HG03378 (cell line): ENCODE data around the gene MSANTD7.
"Not testable (repeated sequence)": the region's sequence is repeated elsewhere in the genome, so short reads cannot be mapped to it uniquely, and the experiment has no call there.

ENCODE experiments used
- ATAC-seq: cut with Tn5 transposase; IDR thresholded peaks from one replicate; pipeline ENCODE4 v1.9.1; 2021; ENCODE audit warnings: mild to moderate bottlenecking, moderate library complexity; ENCODE audit not compliant: unreplicated experiment

The MSANTD7 gene

DNA sequence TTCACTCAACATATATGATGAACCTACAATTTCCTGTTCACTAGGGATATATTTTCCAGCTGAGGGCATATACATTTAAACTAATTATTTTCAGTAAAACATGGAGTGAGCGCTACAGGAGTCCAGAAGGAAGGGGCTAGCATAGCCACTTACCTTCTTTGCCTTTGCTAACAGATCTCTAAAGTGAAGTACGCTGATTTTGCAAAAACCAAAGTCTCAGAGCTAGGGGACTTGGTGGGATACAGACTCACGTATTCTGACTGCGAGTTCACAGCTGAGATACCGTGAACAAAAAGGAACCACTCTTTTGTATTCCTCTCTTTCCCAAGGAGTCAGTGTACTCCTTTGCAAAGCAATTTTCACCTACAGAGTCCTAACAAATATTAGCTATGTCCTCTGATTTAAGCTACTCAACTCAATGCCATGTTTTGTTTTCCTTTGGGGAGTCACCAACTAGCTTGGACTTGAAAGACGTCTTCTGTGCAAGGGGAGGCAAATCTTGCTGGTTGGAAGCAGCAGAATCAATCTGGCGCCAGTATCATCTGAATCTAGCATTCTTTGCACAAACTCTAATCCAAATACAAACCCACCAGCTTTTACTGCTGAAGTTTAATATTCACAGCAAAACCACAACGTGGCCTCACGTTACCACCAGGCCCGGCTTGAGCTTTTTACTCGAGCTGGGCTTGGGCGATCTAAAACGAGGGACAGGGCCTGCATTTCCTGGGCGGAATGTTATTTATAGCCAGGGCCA lies 926 bp upstream of the MSANTD7 start:
- no peak for ATAC-seq

DNA sequence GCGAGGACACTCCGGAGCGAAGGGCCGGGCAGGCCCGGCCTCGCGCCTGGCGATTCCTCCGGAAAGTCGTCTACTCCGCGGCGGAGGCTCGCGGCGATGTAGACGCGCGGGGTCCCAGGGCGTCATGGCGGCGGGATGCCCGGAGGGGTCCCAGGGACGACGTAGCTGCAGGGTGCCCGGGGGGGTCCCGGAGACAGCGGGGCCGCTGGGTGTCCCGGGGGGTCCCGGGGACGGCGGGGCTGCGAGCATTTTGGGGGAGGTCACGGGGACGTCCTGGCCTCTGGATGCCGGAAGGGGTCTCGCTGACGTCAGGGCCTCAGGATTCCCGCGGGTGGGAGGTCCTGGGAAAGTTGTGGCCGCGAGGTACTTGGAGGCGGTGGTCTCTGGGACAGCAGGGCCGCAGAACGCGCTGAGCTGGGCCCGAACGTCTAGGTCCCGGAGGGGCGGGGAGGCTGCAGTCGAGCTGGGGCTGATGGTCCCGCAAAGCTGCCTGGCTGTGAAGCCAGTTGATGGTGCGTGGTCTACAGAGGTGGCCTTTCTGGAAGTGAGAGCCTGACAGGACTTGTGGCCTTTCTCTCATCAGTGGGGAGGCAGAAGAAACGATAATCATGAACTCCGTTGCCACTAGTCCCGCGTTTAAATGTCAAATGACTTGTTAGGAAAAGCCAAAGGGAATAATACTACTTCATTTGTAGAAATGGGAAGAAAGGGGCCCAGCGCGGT lies 637 bp downstream of the MSANTD7 start:
- no peak for ATAC-seq

DNA sequence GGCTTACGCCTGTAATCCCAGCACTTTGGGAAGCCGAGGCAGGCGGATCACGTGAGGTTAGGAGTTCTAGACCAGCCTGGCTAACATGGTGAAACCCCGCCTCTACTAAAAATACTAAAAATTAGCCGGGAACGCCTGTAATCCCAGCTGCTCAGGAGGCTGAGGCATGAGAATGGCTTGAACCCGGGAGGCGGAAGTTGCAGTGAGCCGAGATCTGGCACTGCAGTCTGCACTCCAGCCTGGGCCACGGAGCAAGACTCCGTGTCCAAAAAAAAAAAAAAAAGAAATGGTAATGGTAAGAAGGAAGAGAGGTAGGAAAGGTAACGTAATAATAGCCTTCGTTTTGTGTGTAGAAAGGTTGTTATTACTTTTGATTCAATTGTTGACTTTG lies 1.2 kb downstream of the MSANTD7 start:
- no peak for ATAC-seq

DNA sequence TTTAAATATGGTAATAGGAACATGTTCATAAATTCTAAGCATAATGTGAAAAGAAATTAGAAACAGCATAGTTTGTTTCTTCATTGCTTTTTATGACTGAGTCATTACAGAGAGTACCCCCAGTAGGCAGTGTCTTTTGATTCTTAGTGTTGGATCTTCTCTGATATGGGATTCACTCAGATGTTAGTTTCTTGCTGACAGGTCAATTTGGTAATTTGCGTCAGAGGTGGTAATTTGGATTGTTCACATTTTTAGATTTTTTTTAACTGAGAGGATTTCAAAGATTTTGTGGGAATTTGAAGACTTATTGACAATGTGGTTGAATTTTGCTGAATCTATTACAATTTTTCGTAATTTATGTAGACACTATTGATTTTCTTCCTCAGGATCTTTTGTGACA lies 2.1 kb downstream of the MSANTD7 start:
- ATAC-seq: no peak

DNA sequence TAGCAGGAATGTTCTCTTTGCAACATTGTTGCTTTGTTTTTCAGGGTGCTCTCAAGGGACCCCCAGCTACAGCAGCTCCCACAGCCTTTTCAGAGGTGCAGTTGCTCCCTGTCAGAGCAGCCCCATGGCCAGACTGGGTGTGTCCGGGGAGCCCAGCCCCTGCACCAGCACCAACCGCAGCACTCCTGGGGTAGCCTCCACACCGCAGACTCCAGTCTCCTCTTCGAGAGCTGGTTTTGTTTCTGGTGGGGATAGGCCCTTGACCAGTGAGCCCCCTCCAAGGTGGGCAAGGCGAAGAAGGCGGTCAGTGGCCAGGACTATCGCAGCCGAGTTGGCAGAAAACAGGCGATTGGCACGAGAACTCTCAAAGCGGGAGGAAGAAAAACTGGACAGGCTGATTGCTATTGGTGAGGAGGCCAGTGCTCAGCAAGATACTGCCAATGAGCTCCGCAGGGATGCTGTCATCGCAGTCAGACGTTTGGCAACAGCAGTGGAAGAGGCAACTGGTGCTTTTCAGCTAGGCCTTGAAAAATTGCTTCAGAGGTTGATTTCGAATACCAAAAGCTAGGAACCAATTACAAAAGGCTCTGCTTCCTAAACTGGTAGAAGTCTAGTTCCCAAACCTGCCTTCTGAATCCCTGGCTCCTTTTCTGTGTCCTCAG lies 5.4 kb downstream of the MSANTD7 start:
- ATAC-seq: no peak

DNA sequence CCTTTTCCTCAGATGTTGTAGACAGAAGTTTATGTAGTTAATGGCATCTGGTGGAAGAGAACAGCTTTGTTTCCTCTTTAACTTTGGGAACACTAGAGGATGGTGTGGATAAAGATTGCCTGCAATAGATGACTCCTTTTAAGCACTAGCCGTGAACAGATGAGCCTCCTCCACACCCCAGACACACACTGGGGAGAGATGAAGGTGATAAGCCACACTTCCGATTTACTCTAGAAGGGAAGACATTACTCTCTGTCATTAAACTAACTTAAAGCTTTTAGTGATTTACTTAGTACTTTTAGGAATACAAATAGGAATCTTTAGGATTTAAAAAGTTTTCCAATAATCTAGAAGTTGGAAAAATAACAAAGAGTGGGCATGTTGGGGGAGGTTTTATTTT lies 6.8 kb downstream of the MSANTD7 start:
- no peak for ATAC-seq

DNA sequence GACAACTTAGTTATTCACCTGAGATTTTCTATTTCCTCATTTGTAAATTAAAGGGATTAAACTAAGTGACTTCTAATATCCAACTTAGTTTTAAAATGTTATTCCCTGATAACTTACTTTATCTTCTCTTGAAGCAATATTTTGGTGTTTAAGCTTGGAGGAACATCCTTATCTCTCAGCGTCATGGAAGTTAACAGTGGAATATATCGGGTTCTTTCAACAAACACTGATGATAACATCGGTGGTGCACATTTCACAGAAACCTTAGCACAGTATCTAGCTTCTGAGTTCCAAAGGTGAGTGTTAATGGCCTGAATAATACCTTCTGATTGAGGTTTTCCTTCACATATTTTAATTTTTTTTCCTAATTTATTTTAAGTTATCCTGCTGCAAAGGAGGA lies 14.1 kb downstream of the MSANTD7 start:
- no peak for ATAC-seq

DNA sequence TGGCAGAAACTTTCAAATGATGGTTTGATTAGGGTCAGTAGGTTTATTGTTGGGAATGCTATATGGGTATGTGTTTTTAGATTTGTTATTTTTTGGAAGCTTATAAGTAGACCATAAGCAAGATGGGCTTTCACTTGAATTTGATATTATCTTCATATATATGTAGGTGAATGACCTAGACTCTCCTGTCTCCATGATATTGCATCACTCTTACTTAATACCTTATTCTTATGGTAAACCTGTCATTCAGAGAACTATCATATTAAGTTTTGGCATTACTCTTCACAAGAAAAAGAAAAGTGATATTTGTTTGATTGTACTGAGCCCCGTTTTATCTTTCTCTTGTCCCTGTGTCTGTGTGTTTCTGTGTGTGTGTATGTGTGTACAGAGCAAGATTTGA lies 17.3 kb downstream of the MSANTD7 start:
- no peak for ATAC-seq

DNA sequence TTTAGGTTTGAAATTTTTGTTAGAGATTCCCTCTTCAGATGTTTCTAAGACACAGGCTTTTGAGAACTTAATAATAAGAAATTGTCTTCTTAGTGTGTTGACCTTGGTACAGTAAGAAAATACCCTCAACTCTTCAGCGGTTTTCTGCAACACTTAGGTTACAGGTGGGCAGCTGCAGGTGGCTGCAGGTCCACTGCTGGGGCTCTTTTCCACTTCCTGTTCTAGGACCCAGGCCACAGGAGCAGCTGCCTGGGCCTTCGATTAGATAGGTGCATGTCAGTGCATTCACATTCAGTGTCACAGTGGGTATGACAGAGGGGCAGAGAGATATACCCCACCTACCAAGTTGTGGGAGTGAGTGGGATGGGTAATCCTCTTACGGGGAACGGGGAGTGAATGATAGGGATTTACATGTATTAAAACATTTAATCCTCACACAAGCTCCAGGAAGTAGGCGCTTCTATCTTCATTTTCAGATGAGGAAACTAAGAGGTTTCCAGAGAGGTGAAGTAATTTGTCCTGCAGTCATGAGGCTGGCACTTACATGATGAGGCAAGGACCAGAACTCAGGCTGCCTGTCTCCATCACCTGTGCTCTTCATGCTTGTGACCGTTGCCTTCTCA lies 20.3 kb downstream of the MSANTD7 start:
- no peak for ATAC-seq

DNA sequence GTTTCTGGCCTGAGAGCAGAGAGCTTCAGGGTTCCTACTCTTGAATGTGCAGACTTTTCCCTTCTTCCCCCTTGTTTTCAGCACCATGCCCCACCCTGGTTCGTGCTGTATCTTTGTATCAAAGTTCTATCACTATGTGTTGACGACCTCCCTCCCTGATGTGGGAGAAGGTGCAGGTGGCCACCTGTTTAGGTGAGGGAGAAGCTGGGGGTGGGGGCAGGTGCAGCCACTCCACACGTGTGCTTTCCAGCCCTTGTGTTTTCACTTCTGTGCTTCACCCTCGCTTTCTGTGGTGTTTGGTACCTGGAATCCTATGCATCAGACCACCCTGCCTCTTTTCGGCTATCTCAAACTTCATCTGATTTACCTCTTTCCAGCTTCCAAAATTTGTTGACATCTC lies 20.9 kb downstream of the MSANTD7 start:
- no peak for ATAC-seq

DNA sequence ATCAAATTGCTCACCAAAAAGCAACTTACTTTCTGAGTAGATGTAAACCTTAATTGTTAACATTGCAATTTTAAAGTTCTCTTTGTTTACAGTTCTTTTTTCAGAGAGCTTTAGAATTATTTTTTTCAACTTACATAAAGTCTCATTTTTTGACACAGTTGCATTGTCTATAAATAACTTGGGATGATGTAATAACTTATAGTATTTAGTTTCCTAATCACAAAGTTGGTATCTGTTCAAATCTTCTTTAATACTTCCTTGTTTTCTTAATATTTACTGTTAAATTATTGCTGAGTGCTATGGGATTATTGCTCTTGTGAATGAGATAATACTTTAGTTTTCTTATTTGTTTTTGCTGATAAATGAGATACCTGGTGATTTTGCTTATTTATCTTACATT lies 21.7 kb downstream of the MSANTD7 start:
- ATAC-seq: no peak

DNA sequence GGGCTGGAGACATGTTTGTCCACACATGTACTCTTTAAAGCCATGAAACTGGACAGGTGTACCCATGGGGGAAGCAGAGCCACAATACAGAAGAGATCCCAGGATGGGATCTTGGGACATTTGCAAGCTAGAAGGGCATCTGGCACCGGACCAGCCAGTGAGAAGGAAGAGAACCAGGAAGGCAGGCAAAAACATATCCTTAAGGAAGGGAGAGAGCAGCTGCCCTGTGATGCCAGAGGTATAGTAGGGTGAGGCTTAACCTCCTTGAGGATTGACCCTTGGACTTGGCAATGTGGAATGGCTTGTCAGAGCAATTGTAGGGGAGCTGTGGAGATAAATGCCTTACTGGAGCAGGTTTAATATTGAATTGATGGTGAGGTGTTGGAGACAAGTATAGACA lies 22.7 kb downstream of the MSANTD7 start:
- no peak for ATAC-seq

DNA sequence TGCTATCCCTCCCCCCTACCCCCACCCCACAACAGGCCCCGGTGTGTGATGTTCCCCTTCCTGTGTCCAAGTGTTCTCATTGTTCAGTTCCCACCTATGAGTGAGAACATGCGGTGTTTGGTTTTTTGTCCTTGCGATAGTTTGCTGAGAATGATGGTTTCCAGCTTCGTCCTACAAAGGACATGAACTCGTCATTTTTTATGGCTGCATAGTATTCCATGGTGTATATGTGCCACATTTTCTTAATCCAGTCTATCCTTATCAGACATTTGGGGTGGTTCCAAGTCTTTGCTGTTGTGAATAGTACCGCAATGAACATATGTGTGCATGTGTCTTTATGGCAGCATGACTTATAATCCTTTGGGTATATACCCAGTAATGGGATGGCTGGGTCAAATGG lies 26.4 kb downstream of the MSANTD7 start:
- ATAC-seq: not testable (repeated sequence)

DNA sequence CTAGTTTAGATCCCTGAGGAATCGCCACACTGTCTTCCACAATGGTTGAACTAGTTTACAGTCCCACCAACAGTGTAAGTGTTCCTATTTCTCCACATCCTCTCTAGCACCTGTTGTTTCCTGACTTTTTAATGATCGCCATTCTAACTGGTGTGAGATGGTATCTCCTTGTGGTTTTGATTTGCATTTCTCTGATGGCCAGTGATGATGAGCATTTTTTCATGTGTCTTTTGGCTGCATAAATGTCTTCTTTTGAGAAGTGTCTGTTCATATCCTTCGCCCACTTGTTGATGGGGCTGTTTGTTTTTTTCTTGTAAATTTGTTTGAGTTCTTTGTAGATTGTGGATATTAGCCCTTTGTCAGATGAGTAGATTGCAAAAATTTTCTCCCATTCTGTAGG lies 26.8 kb downstream of the MSANTD7 start:
- not testable (repeated sequence) for ATAC-seq

DNA sequence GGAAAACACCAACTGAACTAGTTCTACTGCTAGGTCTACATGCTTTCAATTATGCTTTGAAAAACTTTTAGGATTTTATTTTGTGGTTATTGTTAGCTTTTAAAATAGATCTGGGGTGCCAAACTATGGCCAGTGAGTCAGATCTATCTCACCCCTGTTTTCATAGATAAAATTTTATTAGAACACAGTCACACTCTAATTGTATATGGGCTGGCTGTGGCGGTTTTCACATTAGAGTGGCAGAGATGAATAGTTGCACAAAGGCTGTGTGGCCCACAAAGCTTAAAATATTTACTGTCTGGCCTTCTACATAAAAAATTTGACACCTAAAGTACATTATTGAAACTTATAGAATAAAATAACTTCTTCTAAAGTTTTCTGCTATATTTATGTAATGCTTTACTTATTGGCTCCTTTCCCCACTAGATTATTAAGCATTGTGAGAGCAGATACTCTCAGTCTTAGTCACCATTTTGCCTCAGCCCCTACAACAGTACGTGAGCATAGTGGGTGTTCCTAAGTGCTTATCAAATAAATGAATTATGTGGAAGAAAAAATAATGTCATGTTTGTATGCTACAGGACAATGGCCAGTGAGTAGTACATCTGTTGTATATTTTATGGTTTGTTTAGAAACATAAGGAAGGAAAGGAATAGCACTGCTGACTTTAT lies 35.1 kb downstream of the MSANTD7 start:
- peak; percentile 53 for ATAC-seq

DNA sequence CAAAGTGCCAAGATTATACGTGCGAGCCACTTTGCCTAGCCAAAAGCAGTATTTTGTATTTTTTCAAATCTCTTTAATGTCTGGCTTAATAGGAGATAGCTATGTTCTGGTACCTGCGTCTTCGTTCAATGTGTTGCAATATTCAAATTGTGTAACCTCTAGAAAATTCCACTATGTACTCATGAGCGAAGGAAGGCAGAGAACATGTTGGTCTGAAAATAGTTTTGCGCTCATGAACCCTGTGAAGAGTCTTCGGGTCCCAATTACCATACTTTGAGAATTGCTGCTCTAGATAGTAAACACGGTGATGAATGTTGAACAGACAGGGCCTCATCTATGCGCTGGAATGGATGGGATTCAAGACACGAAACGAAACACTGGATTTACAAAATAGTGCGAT lies 37.8 kb downstream of the MSANTD7 start:
- ATAC-seq: no peak

DNA sequence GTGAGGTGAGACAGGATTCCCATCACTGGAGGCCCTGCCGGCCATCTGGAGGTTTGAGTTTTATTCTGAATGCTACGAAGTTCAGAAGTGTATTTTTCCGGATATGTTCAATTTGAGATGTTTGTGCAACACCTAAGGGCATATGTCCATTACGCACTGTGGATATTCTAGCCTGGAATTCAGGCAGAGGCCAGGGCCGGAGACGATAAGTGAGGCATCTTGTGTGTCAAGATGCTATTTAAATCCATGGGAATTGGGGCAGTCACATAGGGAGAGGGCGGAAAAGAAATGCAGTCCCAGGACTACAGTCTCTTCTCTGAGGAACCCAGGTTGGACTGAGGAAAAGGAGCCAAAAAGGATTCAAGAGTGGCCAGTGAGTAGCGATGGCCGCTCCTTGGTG lies 38.7 kb downstream of the MSANTD7 start:
- no peak for ATAC-seq

DNA sequence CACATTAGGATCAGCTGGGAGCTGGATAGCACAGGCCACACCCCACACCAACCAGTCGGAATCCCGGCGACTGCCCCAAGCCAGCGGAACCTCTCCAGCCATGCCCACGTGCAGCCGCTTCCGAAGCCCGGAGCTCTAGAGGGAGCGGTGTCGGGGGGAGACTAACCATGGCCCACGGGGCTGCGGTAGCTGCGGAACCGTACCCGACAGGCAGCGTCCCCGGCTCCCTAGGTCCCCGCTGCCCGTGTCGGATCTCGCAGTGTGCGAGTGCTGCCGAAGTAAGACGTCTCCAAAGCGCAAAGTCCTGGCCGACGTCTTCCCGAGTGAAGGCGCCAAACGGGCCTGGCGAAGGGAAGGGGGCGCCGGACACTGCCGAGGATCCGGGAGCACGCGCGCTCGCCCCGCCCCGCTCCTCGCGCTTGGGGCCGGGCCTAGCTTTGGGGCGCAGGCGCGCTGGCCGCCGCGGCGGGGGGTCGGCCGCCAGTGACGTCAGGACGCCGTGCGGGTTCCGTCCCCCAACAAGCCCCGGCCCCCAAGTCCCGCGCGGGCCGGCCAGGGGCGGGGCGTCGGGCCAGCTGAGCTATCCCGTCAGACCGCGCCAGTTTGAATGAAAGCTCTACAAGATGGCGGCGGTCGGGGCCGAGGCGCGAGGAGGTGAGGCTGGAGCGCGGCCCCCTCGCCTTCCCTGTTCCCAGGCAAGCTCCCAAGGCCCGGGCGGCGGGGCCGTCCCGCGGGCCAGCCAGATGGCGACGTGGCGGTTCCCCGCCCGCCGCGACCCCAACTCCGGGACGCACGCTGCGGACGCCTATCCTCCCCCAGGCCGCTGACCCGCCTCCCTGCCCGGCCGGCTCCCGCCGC lies 40.4 kb downstream of the MSANTD7 start, which contains the start of gene SUV39H2:
Gene SUV39H2, plus strand, starts transcription at position 601 of the 858 bp plus-strand sequence. Its CDS starts 23 bp downstream, at position 624.
- peak; percentile 81 for ATAC-seq

DNA sequence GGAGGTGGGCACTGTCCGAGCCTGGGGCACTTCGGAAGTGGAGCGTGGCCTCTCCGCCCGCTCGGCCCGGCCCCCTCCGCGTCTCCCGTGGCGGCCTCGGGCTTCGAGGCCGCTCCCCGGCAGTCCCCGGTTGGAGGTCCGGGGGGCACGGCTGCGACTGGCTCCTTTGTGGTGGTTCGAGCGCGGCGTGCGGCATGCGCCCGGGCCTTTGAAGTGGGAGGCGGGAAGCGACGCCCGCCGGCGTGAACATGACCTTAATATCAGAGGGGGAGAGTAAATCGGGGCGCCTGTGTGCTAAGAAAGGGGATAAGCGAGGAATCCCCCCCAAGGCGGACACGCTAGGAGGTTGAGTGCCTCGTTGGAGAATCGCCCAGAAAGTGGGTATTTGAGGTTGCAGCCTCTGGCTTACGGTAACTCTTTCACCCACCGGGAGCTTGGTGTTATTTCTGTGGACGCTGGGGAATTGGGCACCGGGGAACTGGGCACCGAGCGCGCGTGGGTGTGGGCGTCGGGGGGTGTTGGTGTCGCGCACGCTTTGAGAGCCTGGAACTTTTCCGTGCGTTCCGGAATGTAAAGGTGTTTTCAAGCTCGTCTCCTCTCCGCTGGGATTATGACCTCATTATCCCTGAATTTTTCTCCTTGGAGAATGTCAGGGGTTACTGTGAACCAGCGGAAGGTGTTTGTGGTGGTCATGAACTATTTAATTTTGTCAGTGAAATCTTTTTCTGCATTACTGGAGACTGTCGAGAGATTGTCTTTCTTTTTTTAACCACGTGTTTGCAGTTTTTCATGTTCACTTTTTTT lies 41.2 kb downstream of the MSANTD7 start:
- ATAC-seq: peak; percentile 3
